Endodermal cell (in vitro differentiated cells): ENCODE measurements around the gene PDE8B. TPM values are rescaled to one million over a fixed set of nuclear protein-coding genes. Genes with fewer than 3 reads are reported as not detected.

ENCODE experiments used
- DNase-seq: peaks from one replicate; pipeline ENCODE4 v3.0.0-alpha.2; 2017
- H3K27ac ChIP-seq: 2 replicates; pipeline ENCODE4 v1.5.1; 2013; ENCODE audit warnings: mild to moderate bottlenecking, low read depth, low read length, moderate library complexity
- H3K27me3 ChIP-seq: 2 replicates; pipeline ENCODE4 v1.6.1; 2013; ENCODE audit warnings: mild to moderate bottlenecking, low read length, moderate library complexity; ENCODE audit not compliant: insufficient read depth, control insufficient read depth, poor library complexity, severe bottlenecking
- H3K36me3 ChIP-seq: 2 replicates; pipeline ENCODE4 v1.7.0; 2013; ENCODE audit warnings: mild to moderate bottlenecking, low read length, moderate library complexity; ENCODE audit not compliant: control insufficient read depth, insufficient read depth
- H3K4me1 ChIP-seq: one replicate; pipeline ENCODE4 v1.7.0; 2013; ENCODE audit warnings: low read length; ENCODE audit not compliant: control insufficient read depth, insufficient read depth
- H3K4me3 ChIP-seq: 2 replicates; pipeline ENCODE4 v1.5.1; 2013; ENCODE audit warnings: mild to moderate bottlenecking, low read length, moderate library complexity
- H3K9ac ChIP-seq: 2 replicates; pipeline ENCODE4 v1.6.1; 2013; ENCODE audit warnings: mild to moderate bottlenecking, low read length, moderate library complexity; ENCODE audit not compliant: poor library complexity, severe bottlenecking; ENCODE audit errors: extremely low read depth
- H3K9me3 ChIP-seq: 2 replicates; pipeline ENCODE4 v1.6.1; 2013; ENCODE audit warnings: mild to moderate bottlenecking, low read length, moderate library complexity; ENCODE audit not compliant: control insufficient read depth
- H3K27ac Mint-ChIP-seq: 2 replicates; pipeline ENCODE4 v1.8.0; 2020; ENCODE audit warnings: mixed read lengths
- H3K27me3 Mint-ChIP-seq: 2 replicates; pipeline ENCODE4 v1.8.0; 2021; ENCODE audit warnings: mild to moderate bottlenecking, mixed read lengths; ENCODE audit not compliant: insufficient read depth
- H3K36me3 Mint-ChIP-seq: 2 replicates; pipeline ENCODE4 v1.8.0; 2020; ENCODE audit warnings: low read depth, mixed read lengths
- H3K4me1 Mint-ChIP-seq: 2 replicates; pipeline ENCODE4 v1.8.0; 2020; ENCODE audit warnings: mixed read lengths
- H3K4me3 Mint-ChIP-seq: 2 replicates; pipeline ENCODE4 v1.8.0; 2020; ENCODE audit warnings: mild to moderate bottlenecking, moderate library complexity, mixed read lengths
- H3K9me3 Mint-ChIP-seq: 2 replicates; pipeline ENCODE4 v1.8.0; 2020; ENCODE audit warnings: mild to moderate bottlenecking, mixed read lengths
- WGBS, 2 experiments: methylation state at CpG; one replicate each; pipeline versions ENCODE4 v1.1.5 to v1.1.7; 2013; ENCODE audit warnings: missing lambda C conversion rate in 2 of 2, mixed read lengths in 1 of 2; ENCODE audit not compliant: insufficient coverage in 1 of 2, insufficient read length in 1 of 2; 5-methylcytosine and 5-hydroxymethylcytosine counted together
- total RNA-seq, 2 donors: library from RNA; stranded (reverse); fragmentation: NEBNext Ultra II Directional in 1 of 2; extraction: Animal tissue kit (Norgen Biotek cat#: 25700) in 1 of 2; gene quantifications; 2 replicates in 1 of 2; 3 replicates in 1 of 2; pipeline ENCODE4 v1.2.1, GENCODE V29; 2021
- TF ChIP-seq, protein P1 (sequence below): fragments of 200-600 bp; sonication (generic); conservative IDR thresholded peaks from 2 replicates; pipeline ENCODE4 v1.5.0; 2021; ENCODE audit warnings: antibody characterized with exemption, mild to moderate bottlenecking

PDE8B gene
- total RNA-seq, 2 donors from 2014 or later: 0.20 to 0.51 TPM

DNA sequence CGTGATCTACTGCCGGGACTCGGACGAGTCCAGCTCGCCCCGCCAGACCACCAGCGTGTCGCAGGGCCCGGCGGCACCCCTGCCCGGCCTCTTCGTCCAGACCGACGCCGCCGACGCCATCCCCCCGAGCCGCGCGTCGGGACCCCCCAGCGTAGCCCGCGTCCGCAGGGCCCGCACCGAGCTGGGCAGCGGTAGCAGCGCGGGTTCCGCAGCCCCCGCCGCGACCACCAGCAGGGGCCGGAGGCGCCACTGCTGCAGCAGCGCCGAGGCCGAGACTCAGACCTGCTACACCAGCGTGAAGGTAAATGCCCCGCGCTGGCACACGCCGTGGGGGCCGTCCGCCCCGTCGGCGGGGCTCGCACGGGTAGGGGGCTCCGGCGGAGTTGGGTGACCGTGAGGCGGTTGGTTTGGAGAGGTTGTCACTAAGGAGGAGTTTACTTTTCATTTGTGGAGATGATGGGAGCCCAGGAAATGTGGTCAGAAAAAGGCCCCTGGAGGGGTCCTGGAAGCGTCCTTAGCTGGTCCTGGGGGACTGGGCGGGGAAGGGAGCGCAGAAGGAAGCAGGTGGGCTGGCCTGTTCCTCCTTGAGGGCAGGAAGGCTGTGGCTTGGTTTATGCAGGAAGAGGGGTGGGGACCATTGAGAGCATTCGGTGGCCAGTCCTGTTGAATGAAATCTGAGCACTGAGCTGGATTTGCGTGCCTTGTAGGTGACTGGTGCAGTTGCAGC lies 647 bp downstream of the PDE8B start:
- no peaks in the 10 kb centered on the region for H3K9me3 Mint-ChIP-seq
- H3K4me1 Mint-ChIP-seq: peaks cover 10% of the 10 kb centered on the region
- H3K4me3 ChIP-seq: peak overlapping the region; percentile 39
- H3K27me3 ChIP-seq: peaks cover 84% of the 10 kb centered on the region
- H3K9me3 ChIP-seq: no peaks in the 10 kb centered on the region
- peak; percentile 77 for DNase-seq
- no peak overlapping the region for H3K9ac ChIP-seq
- TF ChIP-seq, protein P1, sequence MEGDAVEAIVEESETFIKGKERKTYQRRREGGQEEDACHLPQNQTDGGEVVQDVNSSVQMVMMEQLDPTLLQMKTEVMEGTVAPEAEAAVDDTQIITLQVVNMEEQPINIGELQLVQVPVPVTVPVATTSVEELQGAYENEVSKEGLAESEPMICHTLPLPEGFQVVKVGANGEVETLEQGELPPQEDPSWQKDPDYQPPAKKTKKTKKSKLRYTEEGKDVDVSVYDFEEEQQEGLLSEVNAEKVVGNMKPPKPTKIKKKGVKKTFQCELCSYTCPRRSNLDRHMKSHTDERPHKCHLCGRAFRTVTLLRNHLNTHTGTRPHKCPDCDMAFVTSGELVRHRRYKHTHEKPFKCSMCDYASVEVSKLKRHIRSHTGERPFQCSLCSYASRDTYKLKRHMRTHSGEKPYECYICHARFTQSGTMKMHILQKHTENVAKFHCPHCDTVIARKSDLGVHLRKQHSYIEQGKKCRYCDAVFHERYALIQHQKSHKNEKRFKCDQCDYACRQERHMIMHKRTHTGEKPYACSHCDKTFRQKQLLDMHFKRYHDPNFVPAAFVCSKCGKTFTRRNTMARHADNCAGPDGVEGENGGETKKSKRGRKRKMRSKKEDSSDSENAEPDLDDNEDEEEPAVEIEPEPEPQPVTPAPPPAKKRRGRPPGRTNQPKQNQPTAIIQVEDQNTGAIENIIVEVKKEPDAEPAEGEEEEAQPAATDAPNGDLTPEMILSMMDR: peak; percentile 24
- no peaks in the 10 kb centered on the region for H3K36me3 ChIP-seq
- WGBS, 2 experiments: 2 to 6% methylated on average over 13 to 61 of the region's 61 CpGs
- H3K36me3 Mint-ChIP-seq: no peaks in the 10 kb centered on the region
- H3K27me3 Mint-ChIP-seq: peaks cover 84% of the 10 kb centered on the region
- H3K4me1 ChIP-seq: no peaks in the 10 kb centered on the region
- no peak overlapping the region for H3K27ac ChIP-seq
- peak overlapping the region; percentile 57 for H3K4me3 Mint-ChIP-seq
- no peak overlapping the region for H3K27ac Mint-ChIP-seq

DNA sequence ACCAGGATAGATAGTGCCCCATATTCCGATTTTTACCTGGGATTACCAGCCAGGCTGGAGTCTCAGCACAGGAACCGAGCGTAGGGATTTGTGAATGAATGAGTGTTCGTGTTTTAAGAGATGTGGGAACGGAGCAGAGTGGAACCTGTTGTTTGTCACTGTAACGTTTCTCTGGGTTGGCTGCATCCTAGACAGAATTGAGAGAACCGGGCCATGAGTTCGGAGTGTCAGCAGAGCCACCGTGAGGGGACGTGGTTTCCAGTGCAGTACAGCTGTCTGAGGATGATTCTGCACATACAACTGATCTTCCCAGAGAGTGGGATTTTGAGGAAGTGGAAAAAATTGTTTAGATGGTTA lies 1.2 kb downstream of the PDE8B start:
- H3K36me3 ChIP-seq: no peaks in the 10 kb centered on the region
- Mint-ChIP-seq H3K4me3 (peak overlapping the region; percentile 57), H3K36me3 (no peaks in the 10 kb centered on the region), H3K4me1 (peaks cover 10% of the 10 kb centered on the region), H3K9me3 (no peaks in the 10 kb centered on the region), H3K27me3 (peaks cover 83% of the 10 kb centered on the region), H3K27ac (no peak overlapping the region)
- H3K27ac ChIP-seq: no peak overlapping the region
- no peak overlapping the region for H3K9ac ChIP-seq
- no peak for DNase-seq
- no peaks in the 10 kb centered on the region for H3K4me1 ChIP-seq
- TF ChIP-seq, protein P1: no peak
- H3K4me3 ChIP-seq: peak overlapping the region; percentile 39
- H3K27me3 ChIP-seq: peaks cover 79% of the 10 kb centered on the region
- WGBS, 2 experiments: 29 to 52% methylated on average over 8 to 10 of the region's 10 CpGs
- no peaks in the 10 kb centered on the region for H3K9me3 ChIP-seq

DNA sequence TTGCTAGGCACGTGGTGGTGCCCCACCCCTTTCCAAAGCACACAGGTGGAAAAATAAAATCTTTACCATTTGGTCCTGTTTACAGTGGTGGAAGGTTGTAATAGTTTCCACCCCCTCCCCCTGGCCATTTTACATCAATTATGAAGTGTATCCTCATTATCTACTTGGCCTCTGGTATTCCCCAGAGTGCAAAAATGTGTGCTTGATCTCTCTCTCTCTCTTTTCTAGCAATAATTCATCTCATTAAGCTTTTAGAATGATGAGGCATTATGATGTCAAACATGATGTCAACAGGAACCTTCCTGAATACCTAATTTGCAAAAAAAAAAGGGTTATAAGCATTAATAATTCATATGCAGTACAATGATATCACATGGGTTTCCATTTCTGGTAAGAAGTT lies 3.1 kb downstream of the PDE8B start:
- H3K27ac Mint-ChIP-seq: no peak overlapping the region
- WGBS, 2 experiments: 86% methylated on average over 1 of the region's 1 CpG; no CpG with 5 or more reads in 1 of the 2 experiments
- H3K36me3 Mint-ChIP-seq: no peaks in the 10 kb centered on the region
- H3K27me3 Mint-ChIP-seq: peaks cover 73% of the 10 kb centered on the region
- H3K9ac ChIP-seq: no peak overlapping the region
- DNase-seq: no peak
- H3K4me3 Mint-ChIP-seq: no peak overlapping the region
- H3K27me3 ChIP-seq: peaks cover 66% of the 10 kb centered on the region
- H3K4me1 ChIP-seq: no peaks in the 10 kb centered on the region
- H3K9me3 ChIP-seq: no peaks in the 10 kb centered on the region
- no peaks in the 10 kb centered on the region for H3K36me3 ChIP-seq
- TF ChIP-seq, protein P1: no peak
- no peak overlapping the region for H3K4me3 ChIP-seq
- H3K4me1 Mint-ChIP-seq: peaks cover 10% of the 10 kb centered on the region
- H3K27ac ChIP-seq: no peak overlapping the region
- no peaks in the 10 kb centered on the region for H3K9me3 Mint-ChIP-seq
